ENCODE data around the gene ITPK1. TPM values are rescaled to one million over a fixed set of nuclear protein-coding genes. Genes with fewer than 3 reads are reported as not detected.

The ITPK1 gene
- total RNA-seq, 1 donor, result 25.0 TPM

DNA sequence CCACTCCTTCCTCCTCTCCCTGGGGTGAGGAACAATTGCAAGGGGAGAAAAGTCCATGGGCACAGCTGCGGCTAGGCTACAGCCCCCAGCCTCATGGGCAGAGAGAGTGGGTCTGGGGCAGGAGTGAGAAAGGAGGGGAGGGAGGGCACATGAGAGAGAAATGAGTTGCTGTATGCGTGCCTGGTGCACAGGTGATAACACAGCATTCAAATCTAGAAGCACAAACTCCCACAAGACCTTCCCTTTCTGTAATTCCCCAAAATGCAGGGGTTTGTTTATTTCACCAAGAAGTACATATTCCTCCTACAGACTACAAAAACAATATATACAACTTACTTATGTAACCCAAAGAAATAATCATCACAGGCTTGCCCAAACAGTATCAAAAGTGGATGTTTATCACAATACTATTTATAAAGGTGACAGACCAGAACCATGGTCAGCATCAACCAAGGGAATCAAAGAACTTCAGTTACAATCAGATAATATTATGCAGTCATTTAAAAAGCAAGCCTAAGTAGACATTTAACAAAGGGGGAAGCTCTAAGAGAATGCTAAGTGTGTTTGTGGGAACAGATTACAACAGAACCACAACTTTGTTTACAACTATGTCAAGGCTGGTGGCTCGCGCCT, 54.2 kb downstream of the ITPK1 start:
- H3K36me3 ChIP-seq (ENCODE audit: insufficient read depth, low read length), result no peaks in the 10 kb centered on the region
- H3K4me1 ChIP-seq (ENCODE audit: insufficient read depth, low read length), result peaks cover 28% of the 10 kb centered on the region
- H3K27me3 ChIP-seq (ENCODE audit: insufficient read depth, low read length), result no peaks in the 10 kb centered on the region
- TF ChIP-seq CTCF (IDR thresholded peaks at IDR 0.05; ENCODE audit: extremely low read depth, low read depth, low read length), result no peak
- peak; percentile 36 for DNase-seq (ENCODE audit: insufficient read length, low spot score, missing footprints)
- H3K79me2 ChIP-seq (ENCODE audit: insufficient read depth, low read length), result no peaks in the 10 kb centered on the region
- no peak overlapping the region for H3K4me2 ChIP-seq (ENCODE audit: insufficient read depth, low read length)
- H2AFZ ChIP-seq (ENCODE audit: low read length), result no peak overlapping the region
- H4K20me1 ChIP-seq (ENCODE audit: insufficient read depth, low read length), result peaks cover 28% of the 10 kb centered on the region
- H3K27ac ChIP-seq (ENCODE audit: low read depth, low read length), result no peak overlapping the region
- H3K4me3 ChIP-seq (ENCODE audit: insufficient read depth, low read length), result no peak overlapping the region
- H3K9me3 ChIP-seq (ENCODE audit: low read depth, low read length), result no peaks in the 10 kb centered on the region

DNA sequence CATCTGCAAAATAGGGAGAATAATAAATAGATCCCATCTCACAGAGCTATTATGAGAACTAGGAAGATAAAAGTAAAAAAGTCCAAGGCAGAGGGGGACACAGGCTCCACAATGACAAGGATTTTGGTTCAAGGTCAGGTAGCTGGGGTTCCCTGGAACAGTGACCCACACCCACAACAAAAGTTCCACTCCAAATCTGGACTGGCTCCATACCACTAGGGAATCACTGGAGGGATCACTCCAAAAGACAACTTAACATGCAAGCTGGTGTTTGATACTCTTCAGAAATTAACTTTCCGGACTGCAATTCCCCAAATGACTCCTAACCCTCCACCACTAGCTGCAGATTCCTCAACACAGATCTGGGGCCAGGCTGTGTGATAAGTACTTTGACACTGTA, 54.9 kb downstream of the ITPK1 start:
- no peak for DNase-seq (ENCODE audit: insufficient read length, low spot score, missing footprints)
- H3K79me2 ChIP-seq (ENCODE audit: insufficient read depth, low read length), result no peaks in the 10 kb centered on the region
- no peak overlapping the region for H2AFZ ChIP-seq (ENCODE audit: low read length)
- no peak overlapping the region for H3K27ac ChIP-seq (ENCODE audit: low read depth, low read length)
- H3K9me3 ChIP-seq (ENCODE audit: low read depth, low read length), result no peaks in the 10 kb centered on the region
- H4K20me1 ChIP-seq (ENCODE audit: insufficient read depth, low read length), result peaks cover 33% of the 10 kb centered on the region
- H3K4me1 ChIP-seq (ENCODE audit: insufficient read depth, low read length), result peaks cover 32% of the 10 kb centered on the region
- H3K4me2 ChIP-seq (ENCODE audit: insufficient read depth, low read length), result no peak overlapping the region
- no peaks in the 10 kb centered on the region for H3K27me3 ChIP-seq (ENCODE audit: insufficient read depth, low read length)
- no peak for TF ChIP-seq CTCF (IDR thresholded peaks at IDR 0.05; ENCODE audit: extremely low read depth, low read depth, low read length)
- H3K36me3 ChIP-seq (ENCODE audit: insufficient read depth, low read length), result no peaks in the 10 kb centered on the region
- no peak overlapping the region for H3K4me3 ChIP-seq (ENCODE audit: insufficient read depth, low read length)

- Histone ChIP-seq H3K4me2 (ENCODE audit: insufficient read depth, low read length) (no peak overlapping the region), H3K79me2 (ENCODE audit: insufficient read depth, low read length) (no peaks in the 10 kb centered on the region), H4K20me1 (ENCODE audit: insufficient read depth, low read length) (peaks cover 31% of the 10 kb centered on the region), H3K4me1 (ENCODE audit: insufficient read depth, low read length) (peaks cover 25% of the 10 kb centered on the region), H3K4me3 (ENCODE audit: insufficient read depth, low read length) (no peak overlapping the region), H3K9me3 (ENCODE audit: low read depth, low read length) (no peaks in the 10 kb centered on the region), H3K27ac (ENCODE audit: low read depth, low read length) (no peak overlapping the region), H3K36me3 (ENCODE audit: insufficient read depth, low read length) (no peaks in the 10 kb centered on the region), H2AFZ (ENCODE audit: low read length) (no peak overlapping the region), H3K27me3 (ENCODE audit: insufficient read depth, low read length) (no peaks in the 10 kb centered on the region)
- DNase-seq (ENCODE audit: insufficient read length, low spot score, missing footprints), result peak; percentile 43
- no peak for TF ChIP-seq CTCF (IDR thresholded peaks at IDR 0.05; ENCODE audit: extremely low read depth, low read depth, low read length)
These were observed 55.7 kb downstream of the ITPK1 start for GRCh38 chr14:93059917-93060545.

DNA sequence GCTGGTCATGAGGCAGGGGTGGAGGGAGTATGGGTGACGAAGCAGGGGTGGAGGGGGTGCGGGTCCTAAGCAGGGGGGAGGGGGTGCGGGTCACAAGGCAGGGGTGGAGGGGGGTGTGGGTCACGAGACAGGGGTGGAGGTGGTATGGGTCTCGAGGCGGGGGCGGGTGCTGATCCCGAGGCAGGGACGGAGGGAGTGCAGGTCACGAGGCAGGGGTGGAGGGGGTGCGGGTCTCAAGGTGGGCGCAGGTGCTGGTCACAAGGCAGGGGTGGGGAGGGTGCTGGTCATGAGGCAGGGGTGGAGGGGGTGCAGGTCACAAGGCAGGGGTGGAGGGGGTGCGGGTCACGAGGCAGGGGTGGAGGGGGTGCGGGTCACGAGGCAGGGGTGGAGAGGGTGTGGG, 56.5 kb downstream of the ITPK1 start:
- Histone ChIP-seq H3K4me3 (ENCODE audit: insufficient read depth, low read length) (no peak overlapping the region), H4K20me1 (ENCODE audit: insufficient read depth, low read length) (peaks cover 33% of the 10 kb centered on the region), H2AFZ (ENCODE audit: low read length) (no peak overlapping the region), H3K4me1 (ENCODE audit: insufficient read depth, low read length) (peaks cover 17% of the 10 kb centered on the region), H3K4me2 (ENCODE audit: insufficient read depth, low read length) (no peak overlapping the region), H3K9me3 (ENCODE audit: low read depth, low read length) (no peaks in the 10 kb centered on the region), H3K27ac (ENCODE audit: low read depth, low read length) (no peak overlapping the region), H3K36me3 (ENCODE audit: insufficient read depth, low read length) (no peaks in the 10 kb centered on the region), H3K27me3 (ENCODE audit: insufficient read depth, low read length) (no peaks in the 10 kb centered on the region), H3K79me2 (ENCODE audit: insufficient read depth, low read length) (no peaks in the 10 kb centered on the region)
- TF ChIP-seq CTCF (IDR thresholded peaks at IDR 0.05; ENCODE audit: extremely low read depth, low read depth, low read length), result no peak
- DNase-seq (ENCODE audit: insufficient read length, low spot score, missing footprints), result no peak

All from osteoblast (primary cell).